NCI-H524 (cell line): ENCODE measurements around the gene SLC22A12.
A peak's percentile ranks its signal among the peaks of the same experiment; 100 is the strongest.

Experiments used
- DNase-seq, 2 experiments: peaks; one replicate each; lab custom pipeline; 2025; lab: John Stamatoyannopoulos, UW

Gene SLC22A12

GRCh38 chr11:64562723-64563351 is 28.2 kb upstream of the SLC22A12 start:
- no peak for DNase-seq

GRCh38 chr11:64563966-64564365 is 27.1 kb upstream of the SLC22A12 start:
- DNase-seq = no peak

GRCh38 chr11:64564419-64564818 is 26.6 kb upstream of the SLC22A12 start:
- DNase-seq = no peak

GRCh38 chr11:64564947-64565889 is 25.8 kb upstream of the SLC22A12 start:
- peak in 1 of 2 experiments; percentile 44 for DNase-seq

GRCh38 chr11:64566042-64566914 is 24.7 kb upstream of the SLC22A12 start:
- DNase-seq = peak; percentile 66 to 80

GRCh38 chr11:64566915-64567891 is 23.8 kb upstream of the SLC22A12 start:
- DNase-seq = no peak

GRCh38 chr11:64568041-64568571 is 22.9 kb upstream of the SLC22A12 start:
- DNase-seq = no peak

- DNase-seq = no peak
These were observed 22.4 kb upstream of the SLC22A12 start for GRCh38 chr11:64568584-64569140.

GRCh38 chr11:64569300-64569970 is 21.6 kb upstream of the SLC22A12 start:
- peak; percentile 80 to 91 for DNase-seq

- DNase-seq = no peak
These were observed 20.7 kb upstream of the SLC22A12 start for GRCh38 chr11:64570341-64570740.

GRCh38 chr11:64571050-64571409 is 20.0 kb upstream of the SLC22A12 start:
- DNase-seq = no peak

- peak in 1 of 2 experiments; percentile 28 for DNase-seq
These were observed 19.5 kb upstream of the SLC22A12 start for GRCh38 chr11:64571410-64572091.

GRCh38 chr11:64572143-64572542 is 18.9 kb upstream of the SLC22A12 start:
- DNase-seq = no peak

- no peak for DNase-seq
These were observed 13.8 kb upstream of the SLC22A12 start for GRCh38 chr11:64577202-64577601.

- no peak for DNase-seq
These were observed 10.6 kb upstream of the SLC22A12 start for GRCh38 chr11:64580412-64580811.

GRCh38 chr11:64581057-64581523 is 9.9 kb upstream of the SLC22A12 start:
- no peak for DNase-seq

GRCh38 chr11:64582885-64583284 is 8.1 kb upstream of the SLC22A12 start:
- DNase-seq = no peak

GRCh38 chr11:64583296-64584262 is 7.4 kb upstream of the SLC22A12 start:
- DNase-seq = no peak
